A549 (cell line): ENCODE results near the gene RUNX2. TPM values are rescaled to one million over a fixed set of nuclear protein-coding genes. Genes with fewer than 3 reads are reported as not detected.

Experiments
- ATAC-seq, 2 experiments: fragments of 200-7000 bp in 1 of 2; fragments of >200 bp in 1 of 2; cut with Nextera tagmentation in 1 of 2; cut with Tn5 transposase in 1 of 2; 3 replicates each; pipeline versions ENCODE4 v1.8.0 to v1.9.1; 2018 to 2020; ENCODE audit warnings: mild to moderate bottlenecking in 1 of 2, moderate library complexity in 1 of 2
- CTCF ChIA-PET: fragments of 300-600 bp; sonication (Branson Sonifier 250); formaldehyde crosslinking; extraction: SDS; loops from one replicate; lab custom pipeline; 2021; ENCODE audit warnings: antibody characterized with exemption, inconsistent platforms; lab: Yijun Ruan, JAX
- POLR2A ChIA-PET: fragments of 350-600 bp; formaldehyde crosslinking; extraction: SDS; loops from one replicate; lab custom pipeline; 2021; ENCODE audit warnings: antibody characterized with exemption, inconsistent platforms; lab: Yijun Ruan, JAX
- DNase-seq, 2 experiments: peaks; one replicate each; pipeline versions ENCODE4 v3.0.0 to v3.0.0-alpha.2; 2011 to 2016; ENCODE audit warnings: low read depth in 1 of 2, low spot score in 1 of 2
- FAIRE-seq: peaks from 2 replicates; lab custom pipeline; 2011; peaks lifted over from hg19 to GRCh38; lab: Jason Lieb, UNC
- H3K27ac ChIP-seq, 2 experiments: fragments of >200 bp; sonication (Bioruptor Twin); formaldehyde crosslinking; 3 replicates each; pipeline ENCODE4 v1.5.1; 2016 to 2017
- H3K4me1 ChIP-seq: fragments of >200 bp; sonication (Bioruptor Twin); formaldehyde crosslinking; 3 replicates; pipeline ENCODE4 v1.6.1; 2016
- H3K4me2 ChIP-seq: fragments of >200 bp; sonication (Bioruptor Twin); formaldehyde crosslinking; 3 replicates; pipeline ENCODE4 v1.6.1; 2016
- H3K4me3 ChIP-seq: fragments of >200 bp; sonication (Bioruptor Twin); formaldehyde crosslinking; 3 replicates; pipeline ENCODE4 v1.5.1; 2016
- H3K9me3 ChIP-seq: fragments of >200 bp; sonication (Bioruptor Twin); formaldehyde crosslinking; 3 replicates; pipeline ENCODE4 v1.6.1; 2016
- ATOH8 ChIP-seq: fragments of 250-450 bp; sonication (Bioruptor Pico); IDR thresholded peaks from 2 replicates; pipeline ENCODE4 v1.5.0; 2020; ENCODE audit warnings: low read depth, mild to moderate bottlenecking, moderate library complexity
- BCL3 ChIP-seq: fragments of >200 bp; sonication (Bioruptor Twin); formaldehyde crosslinking; IDR thresholded peaks from 3 replicates; pipeline ENCODE4 v1.6.1; 2016
- CEBPB ChIP-seq, 2 experiments: fragments of >200 bp in 1 of 2; sonication (Bioruptor Twin) in 1 of 2; formaldehyde crosslinking in 1 of 2; IDR thresholded peaks; 2 replicates each; pipeline ENCODE4 v1.6.1; 2012 to 2016
- E2F6 ChIP-seq: IDR thresholded peaks from 2 replicates; pipeline ENCODE4 v1.6.1; 2012; ENCODE audit warnings: low read depth, borderline replicate concordance
- ELK1 ChIP-seq: fragments of 150-350 bp; IDR thresholded peaks from 2 replicates; pipeline ENCODE4 v1.6.1; 2014; ENCODE audit warnings: low read depth, mild to moderate bottlenecking, low read length
- EP300 ChIP-seq, 2 experiments: fragments of >200 bp; sonication (Bioruptor Twin); formaldehyde crosslinking; IDR thresholded peaks; 2 replicates in 1 of 2; 3 replicates in 1 of 2; pipeline ENCODE4 v1.6.1; 2016 to 2017
- FOSL2 ChIP-seq, 2 experiments: fragments of 450-650 bp in 1 of 2; fragments of >200 bp in 1 of 2; sonication (Bioruptor Twin) in 1 of 2; formaldehyde crosslinking; IDR thresholded peaks; 2 replicates each; pipeline versions ENCODE4 v1.5.0 to v1.6.1; 2016 to 2020; ENCODE audit warnings: mild to moderate bottlenecking in 1 of 2, moderate library complexity in 1 of 2
- FOXS1 ChIP-seq: fragments of 250-450 bp; sonication (Bioruptor Pico); IDR thresholded peaks from 2 replicates; pipeline ENCODE4 v1.5.0; 2020; ENCODE audit warnings: mild to moderate bottlenecking, moderate library complexity
- KDM1A ChIP-seq: fragments of 200-600 bp; sonication (generic); IDR thresholded peaks from 2 replicates; pipeline ENCODE4 v1.6.1; 2016; ENCODE audit warnings: low read depth, mild to moderate bottlenecking
- KDM5A ChIP-seq: fragments of 200-600 bp; sonication (generic); IDR thresholded peaks from 2 replicates; pipeline ENCODE4 v1.6.1; 2016; ENCODE audit warnings: antibody characterized with exemption, mild to moderate bottlenecking
- MAZ ChIP-seq: fragments of 150-350 bp; IDR thresholded peaks from 2 replicates; pipeline ENCODE4 v1.6.1; 2014; ENCODE audit warnings: antibody characterized with exemption, low read depth, low read length, borderline replicate concordance
- MYC ChIP-seq: IDR thresholded peaks from 2 replicates; pipeline ENCODE4 v1.6.1; 2012; ENCODE audit warnings: mild to moderate bottlenecking, inconsistent platforms, low read length, improper control_type of control experiment, borderline replicate concordance
- NPAS2 ChIP-seq: fragments of 250-450 bp; sonication (Bioruptor Pico); IDR thresholded peaks from 2 replicates; pipeline ENCODE4 v1.8.0; 2022; ENCODE audit warnings: mild to moderate bottlenecking, moderate library complexity, borderline replicate concordance
- POLR2A ChIP-seq: IDR thresholded peaks from 2 replicates; pipeline ENCODE4 v1.6.1; 2012; ENCODE audit warnings: mild to moderate bottlenecking, low read length
- REST ChIP-seq: fragments of 200-600 bp; sonication (generic); IDR thresholded peaks from 2 replicates; pipeline ENCODE4 v1.6.1; 2016; ENCODE audit warnings: antibody characterized with exemption, mild to moderate bottlenecking, moderate library complexity
- WGBS: methylation state at CpG from one replicate; pipeline ENCODE4 v1.1.6; 2017; ENCODE audit errors: missing lambda C conversion rate; 5-methylcytosine and 5-hydroxymethylcytosine counted together
- polyA plus RNA-seq, 4 experiments: library from polyadenylated mRNA; depleted of rRNA in 3 of 4; stranded (reverse); fragments of >200 nt; fragmentation: RNase III in 1 of 4; extraction: RNeasy Plus Mini Kit Qiagen cat#74134 plus additional on column Dnase treatment in 1 of 4; gene quantifications; 2 replicates in 3 of 4; 3 replicates in 1 of 4; pipeline ENCODE4 v1.2.3, GENCODE V29; 2011 to 2017

The RUNX2 gene
- polyA plus RNA-seq, 2 of the 4 experiments (the other 2 are of a cell fraction) = 0.13 to 0.83 TPM

GRCh38 chr6:45439861-45440388, 111.8 kb downstream of the RUNX2 start:
- ChIA-PET CTCF (interaction anchor here (0.7 to 2.6 kb wide), 4 partner anchors 15 to 965 kb away, joined by 3 to 9 read pairs (median 4); no protein-coding TSS in a partner anchor), POLR2A (no interaction called here)

GRCh38 chr6:45441851-45442453, 113.8 kb downstream of the RUNX2 start:
- no peak for DNase-seq

More at GRCh38 chr6:45439861-45440388, 111.8 kb downstream of the RUNX2 start:
- Histone ChIP-seq H3K4me3 (no peak overlapping the region), H3K9me3 (no peaks in the 10 kb centered on the region), H3K4me2 (no peak overlapping the region), H3K27ac (peak overlapping the region in 1 of 2 experiments; percentile 42; a peak in 1 of 6 replicates), H3K4me1 (peaks cover 40% of the 10 kb centered on the region)
- FAIRE-seq = no peak
- no peak for TF ChIP-seq MAZ
- no peak for DNase-seq
- ATAC-seq = no peak
- WGBS = 95% methylated on average over 6 of the region's 6 CpGs

GRCh38 chr6:45442716-45443115, 114.6 kb downstream of the RUNX2 start:
- peak overlapping the region in 1 of 2 experiments; percentile 92; a peak in 2 of 6 replicates for H3K27ac ChIP-seq
- no peak for FAIRE-seq
- ATAC-seq = no peak

More at GRCh38 chr6:45441851-45442453, 113.8 kb downstream of the RUNX2 start:
- Histone ChIP-seq H3K27ac (peak overlapping the region in 1 of 2 experiments; percentile 92; a peak in 2 of 6 replicates), H3K4me2 (no peak overlapping the region), H3K4me3 (no peak overlapping the region), H3K9me3 (no peaks in the 10 kb centered on the region), H3K4me1 (peaks cover 50% of the 10 kb centered on the region)
- ATAC-seq (no peak), FAIRE-seq (no peak)
- 77% methylated on average over 6 of the region's 6 CpGs for WGBS
- TF ChIP-seq NPAS2 (CRISPR knock-in tag) = no peak
- TF ChIP-seq CEBPB (IDR thresholded peaks at IDR 0.05) = no peak
- no peak for TF ChIP-seq BCL3
- TF ChIP-seq E2F6 = no peak
- no peak for TF ChIP-seq POLR2A
- TF ChIP-seq KDM5A = no peak
- TF ChIP-seq MYC = no peak
- ChIA-PET POLR2A (no interaction called here), CTCF (interaction anchor here (1.3 to 1.6 kb wide), 2 partner anchors 20 to 273 kb away, joined by 5 read pairs; no protein-coding TSS in a partner anchor)

More at GRCh38 chr6:45442716-45443115, 114.6 kb downstream of the RUNX2 start:
- POLR2A ChIA-PET = no interaction called here
- no peak overlapping the region for H3K4me2 ChIP-seq
- H3K4me1 ChIP-seq = peaks cover 50% of the 10 kb centered on the region
- TF ChIP-seq FOSL2 (IDR thresholded peaks at IDR 0.05) (no peak), FOSL2 (CRISPR knock-in tag; IDR thresholded peaks at IDR 0.05) (no peak), ELK1 (no peak), E2F6 (no peak), FOXS1 (CRISPR knock-in tag) (no peak), BCL3 (no peak), KDM1A (no peak), REST (no peak), ATOH8 (no peak), EP300 (IDR thresholded peaks at IDR 0.05) (no peak)
- TF ChIP-seq, all 56 proteins: peak for 0
- Histone ChIP-seq H3K4me3 (no peak overlapping the region), H3K9me3 (no peaks in the 10 kb centered on the region)
- CTCF ChIA-PET = interaction anchor here (1.3 kb wide), 1 partner anchor 21 kb away, joined by 5 read pairs; no protein-coding TSS in a partner anchor
- 91% methylated on average over 3 of the region's 3 CpGs for WGBS
- DNase-seq = no peak
